Activated CD4-positive, alpha-beta T cell treated with anti-CD3 and anti-CD28 coated beads, Interleukin-2, Interleukin-6, amounts not matched to agents 100 ng/mL and 50 ng/mL, durations not matched to agents 16 hours and 8 hours (primary cell): Measurements from ENCODE around the gene IVNS1ABP.

Experiments
- DNase-seq: peaks from one replicate; pipeline ENCODE4 v3.0.0-alpha.2; 2020

IVNS1ABP gene

DNA sequence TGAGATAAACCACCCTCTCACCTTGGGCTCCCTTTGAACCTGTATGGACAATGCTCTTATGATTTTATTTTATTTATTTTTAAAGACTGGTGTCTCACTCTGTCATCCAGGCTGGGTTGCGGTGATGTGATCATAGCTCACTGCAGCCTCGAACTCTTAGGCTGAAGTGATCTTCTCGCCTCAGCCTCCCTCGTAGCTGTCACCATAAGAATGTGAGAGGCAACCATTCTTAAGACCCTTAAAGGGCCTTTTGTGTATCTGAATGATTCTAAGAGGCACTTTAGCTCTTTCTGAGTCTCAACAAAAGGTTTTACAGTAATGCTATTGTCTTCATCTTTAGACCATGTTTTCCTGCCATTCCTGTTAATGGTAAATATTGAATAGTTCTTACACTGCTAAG, 67.0 kb downstream of the IVNS1ABP start:
- DNase-seq, result no peak

DNA sequence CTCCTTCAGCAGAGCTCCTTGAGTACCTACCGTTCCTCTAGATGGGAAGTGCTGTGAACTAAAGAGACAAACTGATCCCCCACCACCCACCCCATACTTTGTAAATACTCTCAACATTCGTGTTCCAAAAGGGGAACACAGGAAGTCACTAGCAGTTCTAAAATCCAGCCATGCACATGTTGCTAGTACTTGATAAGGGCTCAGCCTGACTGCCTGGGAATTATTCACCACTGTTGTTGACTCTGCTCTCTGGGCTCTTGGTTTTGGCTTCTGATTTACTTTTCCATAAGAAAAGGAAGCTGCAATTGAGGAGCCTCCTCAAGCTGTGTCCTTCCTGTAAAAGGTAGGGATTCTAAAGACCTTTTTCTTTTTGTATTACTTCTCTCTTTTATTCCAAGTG, 67.5 kb downstream of the IVNS1ABP start:
- DNase-seq, result no peak
